Measurements from ENCODE around the gene MOB1A.
"Not testable (repeated sequence)": the region's sequence is repeated elsewhere in the genome, so short reads cannot be mapped to it uniquely, and the experiment has no call there.

Gene MOB1A

DNA sequence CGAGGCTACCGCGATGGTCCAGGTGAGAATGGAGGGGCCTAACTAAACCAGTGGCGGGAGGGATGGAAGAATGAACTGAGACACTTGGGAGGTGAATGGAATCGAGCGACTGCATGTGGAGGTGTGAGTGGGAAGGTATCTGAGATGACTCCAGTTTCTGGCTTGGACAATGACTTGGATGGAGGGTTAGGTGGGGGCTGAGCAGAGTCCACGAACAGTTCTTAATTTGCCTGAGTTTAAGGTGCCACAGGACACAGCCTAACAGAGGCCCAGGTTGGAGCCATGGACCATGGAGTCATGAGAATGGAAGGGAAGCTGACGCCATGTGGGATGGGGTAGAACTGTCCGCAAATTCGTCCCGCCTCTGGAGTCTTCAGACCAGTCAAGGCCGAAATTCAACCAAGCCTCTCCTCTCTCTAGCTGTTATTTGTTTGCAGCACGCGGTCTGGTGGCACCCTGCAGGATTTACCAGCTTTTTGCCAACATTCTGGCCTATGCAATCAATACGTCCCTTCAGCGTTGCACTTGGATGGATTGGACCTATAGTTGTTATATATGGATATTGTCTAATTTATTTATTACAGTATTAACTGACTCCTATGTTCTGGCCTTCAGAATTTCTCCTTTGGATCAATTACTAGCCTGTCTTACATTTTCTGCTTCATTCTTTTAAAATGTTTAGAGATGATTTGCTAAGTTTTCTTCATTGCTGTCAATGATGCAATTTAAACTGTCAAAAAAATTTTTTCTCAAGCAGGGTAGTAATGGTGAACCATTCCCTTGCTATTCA, 30.0 kb downstream of the MOB1A start:
- DNase-seq: no peak

DNA sequence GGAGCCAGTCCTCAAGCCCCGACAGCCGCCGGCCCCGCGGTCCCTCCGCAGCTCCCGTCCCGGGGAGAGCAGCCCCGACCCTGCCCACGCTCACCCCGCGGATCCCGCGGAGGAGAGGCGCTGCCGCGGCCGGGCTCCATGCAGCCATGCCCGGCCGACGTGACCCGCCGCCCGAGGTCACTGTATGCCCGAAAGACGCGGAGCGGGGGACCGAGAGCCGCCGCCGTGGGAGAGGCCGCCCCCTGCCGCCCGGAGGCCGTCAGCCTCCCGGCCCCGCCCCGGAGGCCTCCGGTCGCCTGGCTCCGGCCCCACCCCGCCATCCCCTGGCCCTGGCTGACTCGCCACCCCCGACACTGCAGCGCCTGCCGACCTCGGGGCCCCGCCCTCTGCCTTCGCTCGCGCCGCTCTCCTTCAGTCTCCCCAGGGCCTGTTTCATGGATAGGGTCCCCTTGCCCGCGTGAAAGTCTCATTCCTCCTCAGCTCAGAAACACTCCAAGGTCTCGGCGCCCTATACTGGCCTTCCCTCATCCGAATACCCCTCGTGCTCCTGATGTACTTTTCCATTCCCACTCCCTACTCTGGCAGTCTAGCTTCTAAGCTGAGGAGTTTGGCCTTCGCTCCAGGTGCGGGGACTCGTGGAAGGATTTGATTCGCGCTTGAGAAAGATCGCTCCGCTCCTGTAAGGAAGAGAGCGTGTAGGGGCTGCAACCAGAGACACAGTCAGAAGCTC, 30.8 kb downstream of the MOB1A start, which contains the start of gene BOLA3:
Gene BOLA3, minus strand, starts transcription at position 186 of the 730 bp plus-strand sequence. Its CDS starts 38 bp downstream, at position 148.
- peak; percentile 94 for DNase-seq

DNA sequence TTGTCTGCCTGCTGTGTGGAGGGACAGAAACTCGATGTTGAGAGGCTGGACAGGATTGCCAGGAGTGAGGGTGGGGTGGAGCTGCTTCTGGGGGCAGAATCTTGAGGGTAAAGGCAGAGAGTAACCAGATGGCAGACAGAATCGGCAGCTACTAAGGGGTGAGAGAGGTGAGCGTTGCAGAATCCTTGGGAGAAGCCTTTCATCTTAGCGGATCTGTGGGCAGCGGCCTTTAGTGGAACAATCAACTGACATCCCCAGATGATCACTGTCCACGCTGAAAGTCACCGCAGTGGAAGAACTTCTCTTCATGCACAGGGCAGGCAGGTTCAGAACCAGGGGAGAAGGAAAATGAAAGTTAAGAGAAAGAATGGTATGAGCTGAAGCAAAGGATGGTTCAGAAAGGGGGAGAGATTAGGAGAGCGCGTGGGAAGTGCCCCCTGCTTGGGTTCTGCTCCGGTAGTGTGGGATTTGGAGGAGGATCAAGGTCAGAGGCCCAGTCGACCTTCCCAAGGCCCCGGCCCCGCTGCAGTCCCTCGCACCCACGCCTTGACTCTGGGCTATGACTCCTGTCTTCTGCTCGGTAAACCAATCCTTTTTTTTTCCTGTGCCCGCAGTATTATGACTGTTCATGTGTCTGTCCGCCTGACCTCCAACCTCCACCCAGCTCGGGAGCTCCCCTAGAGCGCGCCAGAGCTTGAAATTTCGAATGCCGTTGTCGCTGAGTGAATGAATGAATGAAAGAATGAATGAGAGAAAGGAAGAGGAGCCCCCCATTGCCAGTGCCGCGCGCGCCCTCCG, 31.6 kb downstream of the MOB1A start:
- DNase-seq: no peak

DNA sequence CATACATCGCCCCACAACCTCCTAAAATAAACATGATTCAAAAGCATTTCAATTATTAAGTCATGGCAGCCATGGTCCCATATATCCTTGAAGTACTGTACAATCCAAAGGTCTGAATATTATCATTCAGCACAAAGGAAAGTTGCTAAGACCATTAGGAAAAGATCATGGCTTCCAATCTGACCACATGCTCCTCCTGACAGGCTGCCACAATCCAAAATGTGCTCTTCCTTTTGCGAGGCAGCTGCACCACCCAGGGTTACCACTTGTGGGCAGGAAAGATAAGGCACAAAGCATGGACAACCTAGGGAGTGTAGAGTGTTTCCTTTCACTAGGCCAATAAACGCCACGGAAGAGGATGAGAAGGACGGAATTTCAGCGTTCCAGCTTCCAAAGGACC, 36.3 kb downstream of the MOB1A start:
- no peak for DNase-seq

DNA sequence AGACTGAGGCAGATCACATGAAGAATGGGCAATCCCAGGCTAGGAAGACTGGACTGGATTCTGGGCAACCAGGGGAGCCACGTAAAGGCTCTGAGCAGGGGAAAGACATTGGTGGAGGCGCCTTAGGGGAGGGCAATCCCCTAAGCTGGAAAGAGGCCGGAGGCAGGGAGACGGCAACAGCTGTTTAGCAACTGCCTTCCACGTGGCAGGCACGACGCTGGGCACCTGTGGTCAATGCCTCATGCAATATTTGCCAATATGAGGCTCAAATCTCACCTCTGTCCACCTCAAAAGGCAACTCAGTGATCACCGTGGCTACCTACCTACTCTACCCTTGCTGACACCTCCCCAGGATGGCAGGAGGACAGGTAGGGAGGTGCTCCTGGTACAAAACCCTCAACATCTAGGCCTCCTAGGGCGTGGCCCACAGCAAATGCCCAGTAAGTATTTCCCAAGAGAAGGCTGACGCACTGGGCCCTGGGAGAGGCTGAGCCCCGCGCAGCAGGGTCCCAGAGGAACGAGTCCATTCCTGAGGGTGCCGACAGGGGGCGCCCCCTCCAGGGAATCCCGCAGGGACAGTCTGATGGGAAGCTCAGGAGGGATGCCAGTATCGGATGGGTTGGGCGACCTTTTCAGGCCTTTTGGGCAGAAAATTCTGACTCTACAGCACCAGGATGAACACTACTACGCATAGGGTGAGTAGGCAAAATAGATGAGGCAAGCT, 39.9 kb downstream of the MOB1A start:
- no peak for DNase-seq

DNA sequence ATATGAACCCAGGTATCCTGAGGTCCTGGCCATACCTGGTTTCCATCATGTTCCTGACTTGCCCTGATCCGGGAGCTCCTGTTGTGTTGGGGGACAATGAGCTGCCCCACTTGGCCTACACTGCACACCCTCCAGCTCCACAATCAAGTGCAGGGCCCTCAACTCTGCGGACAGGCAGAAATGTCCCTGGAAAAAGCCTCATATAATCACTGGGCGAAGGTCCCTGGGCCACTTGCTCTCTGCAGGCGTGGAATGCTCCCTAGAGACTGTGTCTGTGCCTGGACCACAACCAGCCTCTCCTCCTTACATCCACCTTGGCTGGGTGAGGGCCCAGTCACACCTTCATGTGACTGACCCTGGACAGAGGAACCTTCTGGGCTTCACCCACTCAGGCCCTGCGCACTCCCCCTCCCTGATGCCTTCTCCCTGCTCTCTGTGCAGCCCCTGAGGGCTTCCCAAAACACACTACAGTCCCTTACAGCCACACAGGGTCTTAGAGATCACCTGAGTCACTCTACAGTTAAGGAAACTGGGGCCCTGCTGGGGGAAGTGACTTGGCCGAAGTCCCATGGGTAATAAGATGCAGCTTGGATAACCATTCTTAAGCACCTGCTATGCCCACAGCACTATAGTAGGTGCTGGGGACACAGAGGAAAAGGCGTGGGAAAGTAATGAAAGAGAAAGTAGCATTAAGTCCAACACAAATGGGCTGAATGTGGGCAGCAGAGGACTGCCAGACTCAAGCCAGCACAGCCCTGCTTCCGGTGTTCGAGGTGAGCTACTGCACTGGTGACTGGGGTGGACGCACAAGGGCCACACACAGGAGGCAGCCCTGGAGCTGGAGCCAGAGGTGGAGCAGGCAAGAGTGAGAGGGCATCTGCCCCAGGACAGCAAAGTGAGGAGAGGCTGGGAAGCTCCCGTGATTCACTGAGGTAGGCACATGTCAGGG, 40.8 kb downstream of the MOB1A start:
- DNase-seq: no peak

DNA sequence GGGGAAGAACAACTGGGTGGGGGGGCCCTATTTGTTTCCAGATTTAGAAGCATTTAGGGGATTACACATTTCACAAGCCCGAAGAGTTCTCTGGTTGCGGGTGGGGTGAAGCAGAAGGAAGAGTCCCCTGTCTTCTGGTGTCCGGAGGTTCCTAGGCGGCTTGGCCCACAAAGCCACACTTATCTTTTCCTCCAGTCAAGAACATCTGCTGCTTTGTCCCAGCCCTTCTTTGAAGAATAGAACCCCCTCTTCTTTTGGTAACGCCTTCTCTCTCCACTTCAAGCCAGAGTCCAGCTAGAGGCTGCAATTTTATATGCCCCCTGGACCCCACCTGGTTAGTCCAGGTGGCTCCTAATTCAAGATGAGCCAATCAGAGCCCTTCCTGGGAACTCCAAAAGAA, 46.8 kb downstream of the MOB1A start:
- DNase-seq: no peak

DNA sequence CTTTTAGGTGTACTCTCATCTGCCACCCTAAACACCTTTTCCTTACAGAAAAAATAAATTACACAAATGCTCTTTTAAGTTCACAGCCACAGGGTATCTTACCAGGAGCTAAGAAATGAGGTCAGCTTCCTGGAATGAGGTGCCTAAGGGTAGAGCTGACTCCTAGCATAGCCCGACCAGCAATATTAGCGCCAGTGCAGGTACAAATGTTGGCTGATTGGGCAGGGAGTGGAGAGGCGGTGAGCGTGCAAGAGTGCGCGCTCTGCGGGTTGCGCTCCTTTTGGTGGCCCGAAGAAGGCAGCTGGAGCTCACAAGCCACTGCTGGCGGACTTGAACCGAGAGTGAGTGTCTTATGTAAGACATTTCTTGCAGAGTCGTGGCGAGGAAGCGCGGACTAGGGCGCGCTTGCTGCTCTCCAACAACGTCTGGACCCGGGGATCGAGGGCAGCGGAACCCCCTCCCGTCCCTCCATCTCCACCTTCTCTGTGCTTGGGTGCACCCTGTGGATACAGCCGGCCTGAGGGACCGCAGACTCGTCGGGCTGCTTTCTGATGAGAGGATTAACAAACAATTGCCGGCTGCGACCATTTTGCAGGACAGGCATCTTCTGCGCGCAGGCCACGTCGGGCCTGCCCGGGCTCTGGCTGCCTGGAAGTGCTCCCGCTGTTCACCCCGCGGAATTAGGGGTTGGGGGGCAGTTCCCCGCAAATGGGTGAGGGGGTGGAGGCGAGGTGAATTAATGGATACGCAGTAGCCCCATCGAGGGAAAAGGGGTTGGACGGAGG, 48.3 kb downstream of the MOB1A start:
- no peak for DNase-seq

DNA sequence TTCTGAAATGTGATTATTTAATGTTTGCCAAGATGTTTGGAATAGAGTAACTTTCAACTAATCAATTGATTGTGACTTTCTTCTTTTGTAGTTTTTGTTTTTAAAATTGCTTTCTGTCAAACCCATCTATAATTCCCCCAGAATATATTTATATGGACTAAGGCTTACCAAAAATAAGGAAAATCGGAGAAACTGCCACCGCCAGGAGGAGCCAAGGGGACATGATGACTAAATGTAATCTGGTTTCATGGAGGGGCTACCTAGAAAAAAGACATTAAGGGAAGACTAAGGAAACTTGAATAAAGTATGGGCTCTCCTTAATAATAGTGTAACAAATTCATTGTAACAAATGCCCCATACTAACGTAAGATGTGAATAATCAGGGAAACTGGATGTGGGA, 50.5 kb downstream of the MOB1A start:
- no peak for DNase-seq

DNA sequence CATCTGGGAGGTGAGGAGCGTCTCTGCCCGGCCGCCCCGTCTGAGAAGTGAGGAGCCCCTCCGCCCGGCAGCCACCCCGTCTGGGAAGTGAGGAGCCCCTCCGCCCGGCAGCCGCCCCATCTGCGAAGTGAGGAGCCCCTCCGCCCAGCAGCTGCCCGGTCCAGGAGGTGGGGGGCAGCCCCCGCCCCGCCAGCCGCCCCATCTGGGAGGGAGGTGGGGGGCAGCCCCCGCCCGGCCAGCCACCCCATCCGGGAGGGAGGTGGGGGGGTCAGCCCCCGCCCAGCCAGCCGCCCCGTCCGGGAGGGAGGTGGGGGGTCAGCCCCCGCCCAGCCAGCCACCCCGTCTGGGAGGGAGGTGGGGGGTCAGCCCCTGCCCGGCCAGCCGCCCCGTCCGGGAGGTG, 54.7 kb downstream of the MOB1A start:
- not testable (repeated sequence) for DNase-seq

DNA sequence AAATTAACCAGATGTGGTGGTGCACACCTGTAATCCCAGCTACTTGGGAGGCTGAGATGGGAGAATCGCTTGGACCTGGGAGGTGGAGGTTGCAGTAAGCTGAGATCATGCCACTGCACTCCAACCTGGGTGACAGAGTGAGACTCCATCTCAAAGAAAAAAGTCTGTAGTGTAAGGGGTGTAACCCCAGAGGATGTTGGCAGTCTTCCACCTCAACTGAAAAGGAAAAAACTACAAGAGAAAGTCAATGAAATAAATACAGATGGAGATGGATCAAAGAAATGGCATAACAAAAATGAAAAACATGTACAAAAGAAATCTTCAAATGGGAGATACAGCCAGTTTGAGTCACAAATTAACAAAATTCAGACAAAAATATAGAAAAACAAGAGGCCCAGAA, 56.8 kb downstream of the MOB1A start:
- not testable (repeated sequence) for DNase-seq

DNA sequence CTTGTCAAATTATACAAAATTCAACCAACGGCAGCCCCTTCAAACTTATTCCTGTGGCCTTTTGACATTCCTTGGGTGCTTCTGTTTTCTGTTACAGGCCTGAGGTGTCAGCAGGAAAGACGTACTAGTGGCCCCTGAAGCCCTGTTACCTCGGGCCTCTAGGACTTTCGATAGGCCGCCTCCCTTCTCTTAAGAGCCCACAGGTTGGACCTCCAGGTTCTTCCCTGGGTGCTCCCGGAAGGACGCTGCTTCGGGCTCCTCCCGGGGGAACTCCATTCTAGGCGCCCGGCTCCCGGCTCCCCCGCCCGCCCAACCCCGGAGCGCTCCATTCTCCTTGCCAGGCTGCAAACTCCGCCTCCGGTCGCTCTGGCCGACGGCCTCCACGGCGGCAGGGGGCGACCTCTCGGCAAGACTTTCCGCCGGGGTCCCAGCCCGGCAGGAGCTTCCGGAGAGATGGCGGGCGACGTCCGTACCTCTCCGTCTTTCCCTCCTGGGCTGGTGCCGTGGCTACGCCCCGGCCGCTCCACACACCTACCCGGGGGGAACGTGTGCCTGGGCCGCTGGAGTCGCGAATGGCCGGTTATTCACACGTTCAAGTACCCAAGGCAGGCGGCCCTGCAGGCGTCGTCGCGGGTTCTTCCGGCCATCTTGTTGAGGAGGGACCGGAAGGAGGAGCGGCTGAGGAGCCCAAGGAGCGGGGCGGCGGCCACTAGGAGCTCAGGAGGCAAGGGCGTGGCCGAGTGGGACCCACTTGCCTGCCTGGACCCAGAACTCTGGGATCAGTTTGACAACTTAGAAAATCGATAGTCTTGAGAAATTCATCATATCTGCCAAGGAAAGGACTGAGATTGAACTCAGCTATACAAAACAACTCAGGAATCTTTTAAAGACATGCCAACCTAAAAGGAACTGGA, 58.5 kb downstream of the MOB1A start:
- peak; percentile 95 for DNase-seq

DNA sequence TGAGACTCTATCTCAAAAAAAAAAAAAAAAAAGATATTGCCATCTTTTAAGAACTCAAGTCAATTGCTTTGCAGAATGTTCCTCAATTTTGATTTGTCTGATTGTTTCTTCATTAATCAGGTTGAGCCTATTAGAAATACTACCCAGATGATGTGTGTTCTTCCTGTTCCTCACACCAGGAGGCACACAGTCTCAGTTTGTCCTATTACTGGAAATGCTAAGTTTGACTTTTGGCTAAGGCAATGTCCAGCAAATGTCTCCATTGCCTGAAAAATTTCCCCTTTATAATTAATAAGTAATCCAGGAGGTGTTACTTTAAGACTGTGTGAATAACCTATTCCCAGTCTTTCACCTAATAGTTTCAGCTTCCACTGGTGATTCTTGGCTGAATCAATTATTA, 59.3 kb downstream of the MOB1A start:
- no peak for DNase-seq

DNA sequence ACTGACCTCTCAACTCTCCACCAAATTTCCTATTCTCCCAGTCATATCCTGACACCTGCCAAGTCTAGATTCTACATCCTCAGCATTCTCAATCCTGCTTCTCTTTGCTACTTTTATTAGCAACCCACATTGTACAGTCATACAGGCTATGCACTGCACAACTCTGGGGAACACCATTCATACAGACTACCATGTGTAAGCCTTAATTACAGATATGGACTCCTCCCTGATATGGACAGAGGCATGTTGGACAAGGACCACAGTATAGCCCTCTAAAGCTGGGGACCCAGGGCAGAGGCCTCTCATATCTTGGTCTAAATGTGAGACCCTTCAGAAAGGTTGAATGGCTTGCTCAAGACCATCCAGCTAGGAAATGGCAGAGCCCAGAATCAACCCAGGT, 67.3 kb downstream of the MOB1A start:
- DNase-seq: no peak

DNA sequence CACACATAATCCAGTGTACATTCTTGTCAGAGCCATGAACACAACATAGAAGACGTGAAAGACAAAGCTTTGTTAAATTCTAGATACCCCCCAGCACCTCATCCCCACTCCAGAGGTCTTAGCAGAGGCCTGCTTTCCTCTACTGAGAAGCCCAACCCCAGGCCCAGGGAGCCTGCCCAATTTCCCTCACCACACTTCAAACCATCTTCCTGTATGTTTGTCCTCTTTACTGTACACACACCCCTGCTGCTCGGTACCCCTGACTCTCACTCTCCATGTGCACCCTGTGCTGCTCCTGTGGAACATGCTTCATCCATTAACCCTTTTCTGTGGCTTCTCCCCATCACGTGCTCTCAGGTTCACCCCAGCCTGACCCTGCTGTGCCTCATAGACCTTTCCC, 68.1 kb downstream of the MOB1A start:
- no peak for DNase-seq

DNA sequence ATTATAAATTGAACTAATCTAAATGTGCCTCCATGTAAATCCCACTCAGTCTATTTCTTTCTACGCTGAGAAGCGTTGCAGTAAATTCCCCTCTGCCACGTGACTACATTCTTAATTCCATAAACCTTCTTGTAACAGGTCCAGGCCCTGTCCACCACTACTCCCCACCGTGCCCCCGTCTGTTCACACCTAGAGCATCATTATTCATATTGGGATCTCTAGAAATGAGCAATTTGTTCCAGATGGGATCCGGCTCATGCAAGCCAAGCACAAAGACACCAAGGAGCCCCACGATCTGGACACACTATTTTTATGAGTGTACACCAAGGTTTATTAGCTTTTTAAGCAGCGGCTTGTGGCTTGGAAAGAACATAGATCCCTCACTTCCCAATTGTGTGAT, 69.1 kb downstream of the MOB1A start:
- DNase-seq: no peak

DNA sequence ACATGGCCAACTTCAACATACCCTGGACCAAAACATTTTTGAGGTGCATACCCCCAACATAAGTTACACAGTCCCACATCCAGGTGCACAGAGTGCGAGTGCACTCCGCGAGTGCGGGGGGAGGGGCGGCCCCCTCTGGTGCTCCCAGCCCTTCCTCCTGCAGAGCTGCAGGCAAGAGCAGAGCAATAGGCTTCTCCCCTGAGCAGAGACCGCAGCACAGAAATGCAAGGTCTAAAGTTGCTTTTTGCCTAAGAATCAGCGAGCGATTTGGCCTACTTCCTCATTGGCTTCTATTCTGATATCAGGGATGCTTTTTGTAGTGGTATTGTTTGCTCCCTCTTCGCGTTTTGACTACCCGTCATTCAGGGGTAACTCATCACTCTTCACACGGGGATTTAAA, 71.6 kb downstream of the MOB1A start:
- DNase-seq: no peak

DNA sequence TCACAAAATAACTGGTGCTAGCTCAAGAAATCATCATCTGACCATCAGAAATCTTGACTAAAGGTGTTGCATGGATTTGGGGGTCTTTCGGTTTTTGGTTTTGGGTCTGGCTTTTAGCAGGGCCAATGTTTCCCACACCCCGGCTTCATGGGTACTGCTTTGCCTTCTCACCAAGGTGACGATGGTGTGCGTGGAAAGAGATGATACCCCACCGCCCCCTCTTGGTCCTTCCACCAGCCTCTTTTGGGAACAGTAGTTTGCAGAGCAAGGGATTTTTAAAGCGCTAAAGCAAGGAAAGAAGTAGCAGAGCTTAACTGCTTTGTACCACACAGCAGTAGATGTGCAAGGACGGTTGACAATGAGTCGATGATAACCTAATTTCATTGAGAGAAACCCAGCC, 73.3 kb downstream of the MOB1A start:
- no peak for DNase-seq

DNA sequence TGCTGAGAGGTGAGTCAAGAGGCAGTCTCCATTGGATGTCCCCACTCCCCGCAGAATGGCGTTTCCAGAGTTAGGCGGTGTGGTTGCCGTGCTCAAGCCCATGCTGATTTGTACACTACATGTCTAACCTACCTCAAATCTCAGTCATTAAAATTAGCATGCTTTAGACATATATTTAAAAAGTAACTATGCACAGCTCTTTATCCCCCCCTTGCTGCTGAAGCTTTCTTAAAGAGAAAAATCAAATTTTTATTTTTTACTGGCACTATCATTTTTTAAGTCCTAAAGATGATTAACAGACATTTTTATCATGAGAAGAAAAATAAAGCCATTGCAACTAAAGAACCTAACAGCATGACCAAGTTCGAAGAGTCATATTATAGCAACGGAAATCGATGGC, 73.8 kb downstream of the MOB1A start:
- DNase-seq: no peak

DNA sequence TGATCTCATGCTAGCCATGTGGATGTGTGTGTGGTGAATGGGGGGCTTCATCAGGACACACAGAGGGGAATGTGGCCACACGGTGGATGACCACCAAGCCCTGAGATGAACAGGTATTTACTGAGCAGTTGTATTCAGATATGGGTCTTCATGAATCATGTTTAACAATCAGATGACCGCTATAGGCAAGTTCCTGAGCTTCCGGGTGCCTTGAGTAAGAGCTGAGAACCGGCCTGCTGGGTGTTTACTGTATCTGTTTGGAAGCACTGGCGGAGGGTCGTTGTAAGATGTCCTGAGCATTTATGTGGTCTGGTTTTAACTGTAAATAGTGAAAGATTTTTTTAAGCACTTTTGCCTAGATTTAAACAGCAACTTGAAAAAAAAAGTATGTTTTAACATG, 74.9 kb downstream of the MOB1A start:
- peak; percentile 40 for DNase-seq
